ENCODE data around the gene USO1. TPM values are rescaled to one million over a fixed set of nuclear protein-coding genes. Genes with fewer than 3 reads are reported as not detected.
A peak's percentile ranks its signal among the peaks of the same experiment; 100 is the strongest.

Gene USO1, protein sequence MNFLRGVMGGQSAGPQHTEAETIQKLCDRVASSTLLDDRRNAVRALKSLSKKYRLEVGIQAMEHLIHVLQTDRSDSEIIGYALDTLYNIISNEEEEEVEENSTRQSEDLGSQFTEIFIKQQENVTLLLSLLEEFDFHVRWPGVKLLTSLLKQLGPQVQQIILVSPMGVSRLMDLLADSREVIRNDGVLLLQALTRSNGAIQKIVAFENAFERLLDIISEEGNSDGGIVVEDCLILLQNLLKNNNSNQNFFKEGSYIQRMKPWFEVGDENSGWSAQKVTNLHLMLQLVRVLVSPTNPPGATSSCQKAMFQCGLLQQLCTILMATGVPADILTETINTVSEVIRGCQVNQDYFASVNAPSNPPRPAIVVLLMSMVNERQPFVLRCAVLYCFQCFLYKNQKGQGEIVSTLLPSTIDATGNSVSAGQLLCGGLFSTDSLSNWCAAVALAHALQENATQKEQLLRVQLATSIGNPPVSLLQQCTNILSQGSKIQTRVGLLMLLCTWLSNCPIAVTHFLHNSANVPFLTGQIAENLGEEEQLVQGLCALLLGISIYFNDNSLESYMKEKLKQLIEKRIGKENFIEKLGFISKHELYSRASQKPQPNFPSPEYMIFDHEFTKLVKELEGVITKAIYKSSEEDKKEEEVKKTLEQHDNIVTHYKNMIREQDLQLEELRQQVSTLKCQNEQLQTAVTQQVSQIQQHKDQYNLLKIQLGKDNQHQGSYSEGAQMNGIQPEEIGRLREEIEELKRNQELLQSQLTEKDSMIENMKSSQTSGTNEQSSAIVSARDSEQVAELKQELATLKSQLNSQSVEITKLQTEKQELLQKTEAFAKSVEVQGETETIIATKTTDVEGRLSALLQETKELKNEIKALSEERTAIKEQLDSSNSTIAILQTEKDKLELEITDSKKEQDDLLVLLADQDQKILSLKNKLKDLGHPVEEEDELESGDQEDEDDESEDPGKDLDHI
- total RNA-seq, result 100 to 1,000 TPM in 1 of 6 donors, 10 to 100 TPM in 5; 23.7 to 111 (median 54.3) TPM

DNA sequence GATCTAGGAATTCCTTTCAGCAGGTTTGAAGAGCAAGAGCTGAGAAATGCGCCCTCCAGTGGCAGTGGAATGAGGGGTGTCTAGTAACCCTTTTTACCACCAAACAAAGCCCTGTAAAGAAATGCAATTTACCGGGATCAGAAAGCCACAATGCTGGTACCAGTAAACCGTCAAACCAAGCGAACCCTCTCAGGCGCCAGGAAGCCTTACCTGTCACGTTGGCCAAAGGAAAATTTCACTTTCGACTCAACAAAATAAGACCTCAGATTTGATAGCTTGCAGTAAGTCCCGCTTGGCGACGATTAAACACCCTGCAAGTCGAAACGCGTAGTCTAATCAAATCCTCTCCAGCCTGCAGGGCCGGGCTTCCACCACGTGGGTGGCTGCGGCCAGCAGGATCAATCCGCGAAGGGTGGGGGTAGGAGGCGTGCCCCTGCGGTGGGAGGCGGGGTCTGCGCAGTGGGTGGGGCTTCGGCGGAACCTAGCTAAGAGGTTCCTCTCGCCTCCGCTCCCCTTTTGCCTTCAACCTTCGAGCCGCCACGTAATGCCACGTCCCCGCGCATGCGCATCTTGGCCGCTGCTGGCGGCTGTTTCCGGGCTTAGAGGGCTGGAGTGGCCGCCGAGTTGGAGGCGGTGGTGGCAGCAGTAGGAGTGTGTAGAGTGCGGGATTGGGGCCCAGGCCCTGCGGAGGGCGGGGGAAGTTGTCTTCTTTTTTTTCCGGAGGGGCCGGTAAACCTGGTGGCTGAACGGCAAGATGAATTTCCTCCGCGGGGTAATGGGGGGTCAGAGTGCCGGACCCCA lies at the start of gene USO1:
TSS of gene USO1 (plus strand) at position 512 of the 801 bp plus-strand sequence. CDS start at position 755, 243 bp downstream.
- peak within 1 kb of the TSS; percentile 79 to 98 (median 92) for H3K4me3 ChIP-seq
- H3K4me1 ChIP-seq, result peaks cover 16 to 41% (median 26%) of the 10 kb centered on the region in 4 donors
- no peaks in the 10 kb centered on the region for H3K27me3 ChIP-seq
- 0 to 1% methylated on average over 19 to 45 of the region's 48 CpGs for WGBS, 2 donors
- ATAC-seq (ENCODE audit: low FRiP score in 2 of 2), result peak; percentile 99 to 100
- H3K27ac ChIP-seq, result peak within 1 kb of the TSS; percentile 97 to 100 (median 98)
- H3K9me3 ChIP-seq, result no peaks in the 10 kb centered on the region
- peak; percentile 99 to 100 for DNase-seq
- TF ChIP-seq, protein P1, sequence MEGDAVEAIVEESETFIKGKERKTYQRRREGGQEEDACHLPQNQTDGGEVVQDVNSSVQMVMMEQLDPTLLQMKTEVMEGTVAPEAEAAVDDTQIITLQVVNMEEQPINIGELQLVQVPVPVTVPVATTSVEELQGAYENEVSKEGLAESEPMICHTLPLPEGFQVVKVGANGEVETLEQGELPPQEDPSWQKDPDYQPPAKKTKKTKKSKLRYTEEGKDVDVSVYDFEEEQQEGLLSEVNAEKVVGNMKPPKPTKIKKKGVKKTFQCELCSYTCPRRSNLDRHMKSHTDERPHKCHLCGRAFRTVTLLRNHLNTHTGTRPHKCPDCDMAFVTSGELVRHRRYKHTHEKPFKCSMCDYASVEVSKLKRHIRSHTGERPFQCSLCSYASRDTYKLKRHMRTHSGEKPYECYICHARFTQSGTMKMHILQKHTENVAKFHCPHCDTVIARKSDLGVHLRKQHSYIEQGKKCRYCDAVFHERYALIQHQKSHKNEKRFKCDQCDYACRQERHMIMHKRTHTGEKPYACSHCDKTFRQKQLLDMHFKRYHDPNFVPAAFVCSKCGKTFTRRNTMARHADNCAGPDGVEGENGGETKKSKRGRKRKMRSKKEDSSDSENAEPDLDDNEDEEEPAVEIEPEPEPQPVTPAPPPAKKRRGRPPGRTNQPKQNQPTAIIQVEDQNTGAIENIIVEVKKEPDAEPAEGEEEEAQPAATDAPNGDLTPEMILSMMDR (IDR thresholded peaks at IDR 0.05), result peak in 5 of 6 experiments; percentile 55 to 76 (median 63)
- peak in 1 of 4 donors; percentile 44 for TF ChIP-seq EP300 (IDR thresholded peaks at IDR 0.05)
- peak; percentile 78 to 99 (median 94) for TF ChIP-seq POLR2A (IDR thresholded peaks at IDR 0.05)
- peak; percentile 97 to 99 for TF ChIP-seq POLR2AphosphoS5 (IDR thresholded peaks at IDR 0.05)
- H3K36me3 ChIP-seq, result no peaks in the 10 kb centered on the region

DNA sequence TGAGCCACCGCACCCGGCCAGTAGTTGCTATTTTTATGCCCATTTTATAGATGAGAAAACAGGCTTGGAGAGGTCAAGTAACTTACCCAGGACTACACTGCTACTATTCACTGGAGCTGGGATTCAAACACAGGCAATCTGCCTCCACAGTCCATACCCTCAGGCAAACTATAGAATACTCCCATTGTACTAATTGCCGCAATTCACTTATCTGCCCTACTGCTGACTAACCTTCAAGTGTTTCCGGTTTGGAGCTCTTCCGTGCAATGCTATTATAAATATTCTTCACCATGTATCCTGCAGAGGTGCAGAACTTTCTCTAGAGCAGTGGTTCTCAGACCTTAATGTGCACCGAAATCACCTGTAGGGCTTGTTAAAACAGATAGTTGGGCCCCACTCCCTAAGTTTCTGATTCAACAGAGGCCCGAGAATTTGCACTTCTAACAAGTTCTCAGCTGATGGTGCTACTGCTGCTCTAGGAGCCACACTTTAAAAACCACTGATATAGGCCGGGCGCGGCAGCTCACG lies 49.3 kb upstream of the USO1 start:
- WGBS, 2 donors, result 93 to 94% methylated on average over 11 of the region's 11 CpGs
- H3K36me3 ChIP-seq, result no peaks in the 10 kb centered on the region
- H3K27me3 ChIP-seq, result no peaks in the 10 kb centered on the region
- no peak overlapping the region for H3K27ac ChIP-seq
- H3K4me1 ChIP-seq, result peaks cover 7 to 25% (median 22%) of the 10 kb centered on the region in 4 donors
- no peaks in the 10 kb centered on the region for H3K9me3 ChIP-seq
- H3K4me3 ChIP-seq, result no peak overlapping the region
- ATAC-seq (ENCODE audit: low FRiP score in 2 of 2) (no peak), DNase-seq (no peak)
- TF ChIP-seq, protein P1 (IDR thresholded peaks at IDR 0.05), result no peak
- no peak for TF ChIP-seq POLR2A (IDR thresholded peaks at IDR 0.05)
- no peak for TF ChIP-seq POLR2AphosphoS5 (IDR thresholded peaks at IDR 0.05)
- TF ChIP-seq EP300 (IDR thresholded peaks at IDR 0.05), result no peak

DNA sequence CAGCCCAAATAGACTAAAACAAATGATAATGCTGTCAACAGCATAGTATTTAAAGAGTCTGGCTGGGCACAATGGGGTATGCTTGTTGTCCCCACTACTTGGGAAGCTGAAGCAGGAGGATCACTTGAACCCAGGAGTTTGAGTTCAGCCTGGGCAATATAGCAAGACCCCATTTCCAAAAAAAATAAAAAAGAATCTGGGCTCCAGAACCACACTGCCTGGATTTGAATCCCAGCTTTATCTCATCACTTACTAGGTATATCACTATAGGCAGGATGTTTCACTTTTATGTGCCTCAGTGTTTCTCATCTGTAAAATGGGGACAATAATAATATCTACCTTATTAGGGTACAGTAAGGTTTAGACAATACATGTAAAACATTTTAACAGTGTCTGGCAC lies 45.9 kb upstream of the USO1 start:
- TF ChIP-seq POLR2AphosphoS5 (IDR thresholded peaks at IDR 0.05) (no peak), EP300 (IDR thresholded peaks at IDR 0.05) (no peak), POLR2A (IDR thresholded peaks at IDR 0.05) (no peak)
- TF ChIP-seq, protein P1 (IDR thresholded peaks at IDR 0.05), result no peak
- no peak overlapping the region for H3K4me3 ChIP-seq
- no peak for ATAC-seq (ENCODE audit: low FRiP score in 2 of 2)
- H3K36me3 ChIP-seq, result no peaks in the 10 kb centered on the region
- no peaks in the 10 kb centered on the region for H3K27me3 ChIP-seq
- no peaks in the 10 kb centered on the region for H3K9me3 ChIP-seq
- H3K4me1 ChIP-seq, result peaks cover 4 to 7% (median 6%) of the 10 kb centered on the region in 4 donors
- H3K27ac ChIP-seq, result no peak overlapping the region
- no peak for DNase-seq

DNA sequence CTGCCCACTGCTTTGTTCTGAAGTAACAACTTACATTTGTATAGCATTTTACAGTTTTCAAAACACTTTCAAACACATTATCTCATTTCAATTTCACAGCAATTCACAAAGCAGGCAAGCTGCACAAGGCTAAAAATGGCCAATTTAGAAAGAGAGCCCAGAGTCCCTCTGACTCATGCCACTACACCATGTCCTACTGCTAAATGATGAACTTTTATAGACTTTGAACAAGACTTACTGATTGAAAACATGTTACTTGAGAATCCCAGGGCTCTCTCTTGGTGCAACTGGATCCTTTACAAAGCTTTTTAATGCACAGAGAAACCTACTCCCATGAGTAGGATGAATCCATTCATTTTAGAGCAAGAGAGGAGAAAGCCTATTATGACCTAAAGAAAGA lies 45.4 kb upstream of the USO1 start:
- TF ChIP-seq POLR2A (IDR thresholded peaks at IDR 0.05) (no peak), POLR2AphosphoS5 (IDR thresholded peaks at IDR 0.05) (no peak), EP300 (IDR thresholded peaks at IDR 0.05) (no peak)
- TF ChIP-seq, protein P1 (IDR thresholded peaks at IDR 0.05), result no peak
- no peaks in the 10 kb centered on the region for H3K36me3 ChIP-seq
- ATAC-seq (ENCODE audit: low FRiP score in 2 of 2) (no peak), DNase-seq (no peak)
- H3K27ac ChIP-seq, result no peak overlapping the region
- H3K27me3 ChIP-seq, result no peaks in the 10 kb centered on the region
- peaks cover 2 to 5% (median 4%) of the 10 kb centered on the region in 4 donors for H3K4me1 ChIP-seq
- H3K4me3 ChIP-seq, result no peak overlapping the region
- no peaks in the 10 kb centered on the region for H3K9me3 ChIP-seq
